Stomach smooth muscle (tissue), 2 donors: ENCODE measurements around the gene CTCFL.
A peak's percentile ranks its signal among the peaks of the same experiment; 100 is the strongest.

ENCODE experiments used
- H3K27ac ChIP-seq: one replicate; pipeline ENCODE4 v1.7.0; 2013; ENCODE audit warnings: mild to moderate bottlenecking, low read length, inconsistent platforms
- H3K27me3 ChIP-seq, 2 donors: one replicate each; pipeline ENCODE4 v1.7.0; 2013; ENCODE audit warnings: low read length in 2 of 2; ENCODE audit not compliant: insufficient read depth in 2 of 2, control insufficient read depth in 1 of 2
- H3K36me3 ChIP-seq, 2 donors: one replicate each; pipeline ENCODE4 v1.7.0; 2013; ENCODE audit warnings: low read length in 2 of 2; ENCODE audit not compliant: control insufficient read depth in 2 of 2, insufficient read depth in 2 of 2
- H3K4me1 ChIP-seq: one replicate; pipeline ENCODE4 v1.7.0; 2013; ENCODE audit warnings: low read length; ENCODE audit not compliant: control insufficient read depth, insufficient read depth
- H3K4me3 ChIP-seq, 2 donors: one replicate each; pipeline ENCODE4 v1.7.0; 2013; ENCODE audit warnings: low read length in 2 of 2
- H3K9ac ChIP-seq, 2 donors: one replicate each; pipeline ENCODE4 v1.7.0; 2013; ENCODE audit warnings: low read length in 2 of 2, mild to moderate bottlenecking in 1 of 2
- H3K9me3 ChIP-seq, 2 donors: one replicate each; pipeline ENCODE4 v1.7.0; 2013; ENCODE audit warnings: low read length in 2 of 2; ENCODE audit not compliant: control insufficient read depth in 2 of 2
- donor health status: healthy.
- donor health status: Pancreatic carcinoma.

The CTCFL gene

DNA sequence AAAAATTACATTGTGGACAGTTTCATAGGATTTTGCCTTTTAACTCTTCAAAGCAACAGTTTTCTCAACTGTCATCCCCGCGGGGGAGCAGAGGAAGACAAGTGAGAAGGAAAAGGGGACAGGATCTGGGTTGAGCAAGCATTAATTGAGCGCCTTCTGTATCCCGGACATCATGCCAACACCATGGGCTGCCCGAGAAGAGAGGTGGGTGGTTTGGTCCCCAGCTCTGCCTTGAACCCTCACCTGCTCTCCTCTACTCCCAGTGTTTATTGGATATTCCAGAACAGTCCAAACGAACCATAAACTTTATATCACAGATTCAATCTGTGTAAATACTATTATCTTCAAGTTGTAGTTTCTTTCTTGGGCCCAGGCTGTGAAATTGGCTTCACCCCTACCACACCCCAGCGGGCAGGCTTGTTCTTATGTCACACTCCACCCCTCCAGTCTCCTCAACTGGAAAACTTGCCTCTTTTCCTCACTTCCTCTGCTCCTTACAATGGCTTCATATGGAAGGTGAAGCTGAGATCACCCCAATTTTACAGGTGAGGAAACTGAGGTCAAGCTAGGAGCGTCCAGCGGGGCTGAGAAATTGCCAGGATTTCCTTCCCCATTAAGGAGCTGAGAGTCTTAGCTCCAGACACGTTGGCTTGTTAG is 42.0 kb upstream of the CTCFL start:
- Histone ChIP-seq H3K4me1 (no peaks in the 10 kb centered on the region), H3K36me3 (no peaks in the 10 kb centered on the region), H3K9me3 (no peaks in the 10 kb centered on the region), H3K9ac (no peak overlapping the region), H3K27me3 (peaks cover 3 to 4% of the 10 kb centered on the region in 2 donors), H3K4me3 (no peak overlapping the region), H3K27ac (no peak overlapping the region)

DNA sequence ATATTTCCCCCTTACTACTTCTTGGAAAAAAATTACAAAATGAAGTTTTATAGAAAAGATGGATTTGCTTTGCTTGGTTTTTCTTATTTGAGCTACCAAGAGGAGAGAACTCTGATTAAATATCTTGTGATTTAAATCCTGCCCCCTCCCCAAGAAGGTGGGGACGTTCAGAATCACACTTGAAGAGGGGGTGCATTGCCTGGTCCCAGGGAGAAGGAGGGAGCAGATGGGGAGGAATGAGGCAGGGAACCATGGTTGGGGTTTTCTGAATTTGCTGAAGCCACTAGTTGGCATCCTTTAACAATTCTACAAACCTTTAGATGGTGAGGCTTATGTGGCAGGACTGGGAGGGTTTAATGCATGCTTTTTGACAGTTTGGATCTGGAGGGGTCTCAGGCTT is 41.5 kb upstream of the CTCFL start:
- H3K9ac ChIP-seq: no peak overlapping the region
- H3K4me3 ChIP-seq: no peak overlapping the region
- H3K27ac ChIP-seq: no peak overlapping the region
- no peaks in the 10 kb centered on the region for H3K4me1 ChIP-seq
- no peaks in the 10 kb centered on the region for H3K9me3 ChIP-seq
- H3K36me3 ChIP-seq: no peaks in the 10 kb centered on the region
- peaks cover 3 to 4% of the 10 kb centered on the region in 2 donors for H3K27me3 ChIP-seq

DNA sequence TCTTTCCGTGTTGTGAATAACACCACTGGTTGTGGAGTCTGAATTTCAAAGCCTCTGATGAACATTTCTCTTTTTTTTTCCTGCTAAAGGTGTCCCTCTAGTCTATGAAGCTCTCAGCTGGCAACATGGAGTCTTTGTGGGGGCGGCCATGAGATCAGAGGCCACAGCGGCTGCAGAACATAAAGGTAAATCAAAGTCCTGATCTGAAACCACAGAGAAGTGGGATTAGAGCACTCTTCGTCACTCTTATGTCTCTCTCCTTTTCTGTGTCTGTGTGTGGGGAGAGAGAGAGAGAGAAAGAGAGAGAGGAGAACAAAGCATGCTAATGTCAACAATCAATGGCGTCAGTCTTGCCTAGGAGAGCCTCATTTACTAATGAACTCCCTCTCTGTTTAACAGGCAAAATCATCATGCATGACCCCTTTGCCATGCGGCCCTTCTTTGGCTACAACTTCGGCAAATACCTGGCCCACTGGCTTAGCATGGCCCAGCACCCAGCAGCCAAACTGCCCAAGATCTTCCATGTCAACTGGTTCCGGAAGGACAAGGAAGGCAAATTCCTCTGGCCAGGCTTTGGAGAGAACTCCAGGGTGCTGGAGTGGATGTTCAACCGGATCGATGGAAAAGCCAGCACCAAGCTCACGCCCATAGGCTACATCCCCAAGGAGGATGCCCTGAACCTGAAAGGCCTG is 40.2 kb upstream of the CTCFL start:
- H3K4me3 ChIP-seq: no peak overlapping the region

DNA sequence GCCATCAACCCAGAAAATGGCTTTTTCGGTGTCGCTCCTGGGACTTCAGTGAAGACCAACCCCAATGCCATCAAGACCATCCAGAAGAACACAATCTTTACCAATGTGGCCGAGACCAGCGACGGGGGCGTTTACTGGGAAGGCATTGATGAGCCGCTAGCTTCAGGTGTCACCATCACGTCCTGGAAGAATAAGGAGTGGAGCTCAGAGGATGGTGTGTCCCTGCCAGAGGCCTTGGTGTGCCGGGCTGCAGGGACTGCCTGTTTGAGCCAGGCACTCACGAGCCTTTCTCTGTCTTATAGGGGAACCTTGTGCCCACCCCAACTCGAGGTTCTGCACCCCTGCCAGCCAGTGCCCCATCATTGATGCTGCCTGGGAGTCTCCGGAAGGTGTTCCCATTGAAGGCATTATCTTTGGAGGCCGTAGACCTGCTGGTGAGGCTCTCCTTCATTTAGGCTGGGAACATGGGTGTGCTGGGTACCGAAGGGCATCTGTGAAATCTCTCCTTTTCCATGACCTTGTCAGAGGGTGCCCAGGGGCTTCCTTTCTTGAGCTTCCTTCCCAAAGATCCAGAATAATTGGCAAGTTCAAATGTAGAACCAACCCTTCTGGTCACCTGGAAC is 39.4 kb upstream of the CTCFL start:
- peaks cover 3 to 5% of the 10 kb centered on the region in 2 donors for H3K27me3 ChIP-seq
- H3K9me3 ChIP-seq: no peaks in the 10 kb centered on the region
- peaks cover 4% of the 10 kb centered on the region for H3K4me1 ChIP-seq
- no peak overlapping the region for H3K27ac ChIP-seq
- no peak overlapping the region for H3K4me3 ChIP-seq
- no peaks in the 10 kb centered on the region for H3K36me3 ChIP-seq
- H3K9ac ChIP-seq: no peak overlapping the region

More for the DNA sequence above, 40.2 kb upstream of the CTCFL start:
- Histone ChIP-seq H3K36me3 (no peaks in the 10 kb centered on the region), H3K9me3 (no peaks in the 10 kb centered on the region), H3K27ac (no peak overlapping the region), H3K4me1 (peaks cover 4% of the 10 kb centered on the region), H3K27me3 (peaks cover 3 to 4% of the 10 kb centered on the region in 2 donors), H3K9ac (no peak overlapping the region)

DNA sequence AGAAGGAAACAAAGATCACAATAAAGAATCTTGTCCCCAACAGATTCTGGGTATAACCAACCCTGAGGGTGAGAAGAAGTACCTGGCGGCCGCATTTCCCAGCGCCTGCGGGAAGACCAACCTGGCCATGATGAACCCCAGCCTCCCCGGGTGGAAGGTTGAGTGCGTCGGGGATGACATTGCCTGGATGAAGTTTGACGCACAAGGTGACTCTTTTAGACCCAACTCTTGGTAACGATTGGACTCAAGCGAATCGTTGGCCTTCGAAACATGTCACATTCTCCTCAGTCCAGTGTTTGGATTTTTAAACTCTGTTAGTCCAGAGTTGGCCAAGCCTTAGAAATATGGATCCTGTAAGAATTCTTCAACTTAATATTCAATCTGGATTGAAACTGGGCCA is 38.6 kb upstream of the CTCFL start:
- no peak overlapping the region for H3K9ac ChIP-seq
- H3K9me3 ChIP-seq: no peaks in the 10 kb centered on the region
- H3K36me3 ChIP-seq: no peaks in the 10 kb centered on the region
- no peak overlapping the region for H3K4me3 ChIP-seq
- peaks cover 4% of the 10 kb centered on the region for H3K4me1 ChIP-seq
- peaks cover 3 to 5% of the 10 kb centered on the region in 2 donors for H3K27me3 ChIP-seq
- no peak overlapping the region for H3K27ac ChIP-seq

DNA sequence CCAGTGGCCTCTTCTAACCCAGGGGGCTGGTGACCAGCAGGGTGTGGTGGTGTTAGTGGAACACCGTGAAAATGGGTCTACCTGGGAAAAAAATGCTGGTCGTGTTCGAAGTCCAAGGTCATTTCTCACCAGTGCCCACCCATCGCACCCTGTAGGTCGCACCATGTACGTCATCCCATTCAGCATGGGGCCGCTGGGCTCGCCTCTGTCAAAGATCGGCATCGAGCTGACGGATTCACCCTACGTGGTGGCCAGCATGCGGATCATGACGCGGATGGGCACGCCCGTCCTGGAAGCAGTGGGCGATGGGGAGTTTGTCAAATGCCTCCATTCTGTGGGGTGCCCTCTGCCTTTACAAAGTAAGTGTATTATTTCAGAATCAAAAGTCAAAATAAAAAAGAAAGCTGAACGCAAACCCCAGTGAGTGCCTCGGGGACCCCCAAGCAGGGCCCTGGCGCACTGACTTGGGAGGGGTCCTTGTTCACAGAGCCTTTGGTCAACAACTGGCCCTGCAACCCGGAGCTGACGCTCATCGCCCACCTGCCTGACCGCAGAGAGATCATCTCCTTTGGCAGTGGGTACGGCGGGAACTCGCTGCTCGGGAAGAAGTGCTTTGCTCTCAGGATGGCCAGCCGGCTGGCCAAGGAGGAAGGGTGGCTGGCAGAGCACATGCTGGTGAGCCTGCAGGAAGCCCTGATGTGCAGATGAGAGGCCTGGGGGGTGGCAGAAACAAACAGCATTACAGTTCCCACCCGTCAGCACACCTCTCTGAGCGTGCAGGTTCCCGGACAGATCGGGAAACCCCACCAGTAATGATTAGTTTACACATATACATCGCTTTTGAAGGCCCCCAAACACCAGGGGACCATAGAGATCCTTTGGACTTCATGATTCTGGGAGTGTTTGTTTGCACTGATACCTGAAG is 37.9 kb upstream of the CTCFL start:
- Histone ChIP-seq H3K27me3 (peaks cover 0 to 2% of the 10 kb centered on the region in 2 donors), H3K9me3 (no peaks in the 10 kb centered on the region), H3K4me1 (peaks cover 4% of the 10 kb centered on the region), H3K4me3 (no peak overlapping the region), H3K36me3 (no peaks in the 10 kb centered on the region), H3K9ac (no peak overlapping the region), H3K27ac (no peak overlapping the region)

DNA sequence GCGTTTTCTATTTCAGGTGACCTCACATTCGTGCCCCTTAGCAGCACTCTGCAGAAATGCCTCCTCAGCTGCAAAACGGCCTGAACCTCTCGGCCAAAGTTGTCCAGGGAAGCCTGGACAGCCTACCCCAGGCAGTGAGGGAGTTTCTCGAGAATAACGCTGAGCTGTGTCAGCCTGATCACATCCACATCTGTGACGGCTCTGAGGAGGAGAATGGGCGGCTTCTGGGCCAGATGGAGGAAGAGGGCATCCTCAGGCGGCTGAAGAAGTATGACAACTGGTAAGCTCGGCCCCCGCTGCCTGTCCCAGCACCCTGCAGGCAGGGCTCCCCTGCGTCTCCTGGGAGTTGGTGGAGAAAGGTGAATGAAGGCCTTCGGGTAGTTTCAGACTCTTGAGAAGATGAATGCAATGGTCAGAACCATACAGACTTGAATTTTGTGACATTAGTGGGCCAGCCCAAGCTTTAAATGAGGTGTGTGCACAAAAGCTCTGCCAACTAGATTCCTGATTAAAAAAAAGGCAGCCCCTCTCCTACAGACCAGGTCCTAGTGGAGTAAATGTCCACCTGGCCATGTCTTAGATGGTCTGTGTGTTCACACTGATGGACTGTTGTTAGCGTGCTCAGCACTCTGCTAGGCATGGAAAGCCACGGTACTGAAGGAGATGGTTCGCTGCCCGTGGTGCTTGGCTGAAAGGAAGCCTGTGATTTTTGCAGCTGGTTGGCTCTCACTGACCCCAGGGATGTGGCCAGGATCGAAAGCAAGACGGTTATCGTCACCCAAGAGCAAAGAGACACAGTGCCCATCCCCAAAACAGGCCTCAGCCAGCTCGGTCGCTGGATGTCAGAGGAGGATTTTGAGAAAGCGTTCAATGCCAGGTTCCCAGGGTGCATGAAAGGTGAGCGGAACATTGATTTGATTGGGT is 36.7 kb upstream of the CTCFL start:
- no peaks in the 10 kb centered on the region for H3K36me3 ChIP-seq
- H3K9me3 ChIP-seq: no peaks in the 10 kb centered on the region
- H3K27me3 ChIP-seq: peaks cover 3% of the 10 kb centered on the region in 2 donors
- no peak overlapping the region for H3K27ac ChIP-seq
- peaks cover 4% of the 10 kb centered on the region for H3K4me1 ChIP-seq
- H3K9ac ChIP-seq: no peak overlapping the region
- H3K4me3 ChIP-seq: peak overlapping the region in 1 of 2 donors; percentile 22

DNA sequence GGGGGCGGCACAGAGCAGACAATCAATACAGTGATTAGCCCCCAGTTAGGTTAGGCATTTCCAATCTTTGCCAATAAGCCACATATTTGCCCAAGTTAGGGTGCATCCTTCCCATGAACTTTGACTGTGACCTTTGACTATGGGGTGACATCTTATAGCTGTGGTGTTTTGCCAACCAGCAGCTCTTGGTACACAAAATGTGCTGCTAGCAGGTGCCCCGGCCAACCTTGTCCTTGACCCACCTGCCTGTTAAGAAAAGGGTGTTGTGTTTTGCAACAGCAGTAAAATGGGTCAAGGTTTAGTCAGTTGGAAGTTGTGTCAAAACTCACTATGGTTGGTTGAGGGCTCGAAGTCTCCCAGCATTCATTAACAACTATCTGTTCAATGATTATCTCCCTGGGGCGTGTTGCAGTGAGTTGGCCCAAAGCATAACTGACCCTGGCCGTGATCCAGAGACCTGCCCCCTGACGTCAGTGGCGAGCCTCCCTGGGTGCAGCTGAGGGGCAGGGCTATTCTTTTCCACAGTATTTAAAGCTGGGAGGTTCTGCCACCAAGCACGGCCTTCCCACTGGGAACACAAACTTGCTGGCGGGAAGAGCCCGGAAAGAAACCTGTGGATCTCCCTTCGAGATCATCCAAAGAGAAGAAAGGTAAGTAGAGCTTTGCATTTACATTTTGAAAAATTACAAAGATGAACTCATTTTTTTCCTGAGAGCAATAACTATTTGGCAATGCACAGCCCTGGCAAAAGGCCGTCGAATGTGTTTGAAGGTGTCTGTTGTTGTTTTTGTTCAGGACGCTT is 35.8 kb upstream of the CTCFL start, which contains the start of gene PCK1:
PCK1 (plus strand) TSS at position 557 of the 802 bp plus-strand sequence. CDS start 302 bp downstream, outside the sequence.
- H3K36me3 ChIP-seq: no peaks in the 10 kb centered on the region
- H3K9me3 ChIP-seq: no peaks in the 10 kb centered on the region
- H3K27ac ChIP-seq: no peak within 1 kb of the TSS
- H3K4me1 ChIP-seq: peaks cover 4% of the 10 kb centered on the region
- peaks cover 4 to 5% of the 10 kb centered on the region in 2 donors for H3K27me3 ChIP-seq
- no peak within 1 kb of the TSS for H3K9ac ChIP-seq
- peak within 1 kb of the TSS in 1 of 2 donors; percentile 22 for H3K4me3 ChIP-seq
